OCI-LY3 (cell line): ENCODE measurements around the gene RPL7A.

Experiments used
- CTCF ChIP-seq: fragments of 200-600, 300-600 bp; sonication (generic); IDR thresholded peaks from 2 replicates; pipeline ENCODE4 v1.5.1; 2014; ENCODE audit warnings: antibody characterized with exemption, low read length, low read depth
- EZH2phosphoT487 ChIP-seq: fragments of 200-600 bp; shearing (Covaris generic); IDR thresholded peaks from 2 replicates; pipeline ENCODE4 v1.6.1; 2018; ENCODE audit warnings: antibody characterized with exemption, mixed run types, low read depth

DNA sequence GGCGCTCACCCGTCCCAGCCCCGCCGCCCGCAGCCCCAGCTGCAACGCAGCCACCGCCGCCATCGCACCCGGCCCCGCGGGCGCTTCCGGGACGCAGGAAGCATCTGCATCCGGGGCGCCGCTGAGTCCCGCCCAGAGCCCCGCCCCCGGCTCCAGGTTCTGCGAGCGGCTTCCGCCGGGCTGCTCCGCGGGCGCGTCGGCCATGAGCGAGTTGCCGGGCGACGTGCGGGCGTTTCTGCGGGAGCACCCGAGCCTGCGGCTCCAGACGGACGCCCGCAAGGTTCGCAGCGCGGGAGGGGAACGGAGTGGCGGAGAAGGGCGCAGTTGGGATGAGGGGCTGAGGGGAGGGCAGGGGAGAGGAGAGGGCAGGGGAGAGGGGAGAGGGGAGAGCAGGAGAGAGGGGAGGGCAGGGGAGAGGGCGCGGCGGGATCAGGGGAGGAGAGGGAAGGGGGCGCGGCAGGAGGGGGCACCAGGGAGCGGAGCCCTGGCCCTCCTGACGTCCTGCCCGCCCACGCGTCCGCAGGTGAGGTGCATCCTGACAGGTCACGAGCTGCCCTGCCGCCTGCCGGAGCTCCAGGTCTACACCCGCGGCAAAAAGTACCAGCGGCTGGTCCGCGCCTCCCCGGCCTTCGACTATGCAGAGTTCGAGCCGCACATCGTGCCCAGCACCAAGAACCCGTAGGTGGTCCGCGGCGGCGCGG is 8.5 kb downstream of the RPL7A start, which contains the start of the genes SURF1 and SURF2:
- TF ChIP-seq CTCF (no peak), EZH2phosphoT487 (no peak)
